Keratinocyte (primary cell): Measurements from ENCODE around the gene DPH1. TPM values are rescaled to one million over a fixed set of nuclear protein-coding genes. Genes with fewer than 3 reads are reported as not detected.
A peak's percentile ranks its signal among the peaks of the same experiment; 100 is the strongest.
"Not testable (repeated sequence)": the region's sequence is repeated elsewhere in the genome, so short reads cannot be mapped to it uniquely, and the experiment has no call there.

Experiments
- DNase-seq: peaks from one replicate; pipeline ENCODE4 v3.0.0-alpha.2; 2011; ENCODE audit warnings: low read depth, missing footprints, low spot score
- FAIRE-seq: peaks from 2 replicates; lab custom pipeline; 2011; peaks lifted over from hg19 to GRCh38; lab: Jason Lieb, UNC
- H2AFZ ChIP-seq: 2 replicates; pipeline ENCODE4 v1.6.0; 2012; ENCODE audit warnings: low read length, control low read depth, inconsistent platforms; ENCODE audit not compliant: control insufficient read depth
- H3K27ac ChIP-seq: 2 replicates; pipeline ENCODE4 v1.5.1; 2011; ENCODE audit warnings: low read length; ENCODE audit not compliant: control insufficient read depth, insufficient read depth
- H3K27me3 ChIP-seq: 3 replicates; pipeline ENCODE4 v1.6.0; 2011; ENCODE audit warnings: low read length; ENCODE audit not compliant: control insufficient read depth, insufficient read depth; ENCODE audit errors: extremely low read depth
- H3K36me3 ChIP-seq, 2 experiments: 2 replicates in 1 of 2; 3 replicates in 1 of 2; pipeline ENCODE4 v1.5.1; 2011; ENCODE audit warnings: low read length in 2 of 2, mild to moderate bottlenecking in 1 of 2; ENCODE audit not compliant: control insufficient read depth in 2 of 2, insufficient read depth in 2 of 2; ENCODE audit errors: extremely low read depth in 1 of 2
- H3K4me1 ChIP-seq: 3 replicates; pipeline ENCODE4 v1.5.1; 2011; ENCODE audit warnings: low read length; ENCODE audit not compliant: control insufficient read depth, insufficient read depth; ENCODE audit errors: extremely low read depth
- H3K4me2 ChIP-seq: 3 replicates; pipeline ENCODE4 v1.6.0; 2011; ENCODE audit warnings: low read depth, low read length; ENCODE audit not compliant: control insufficient read depth, insufficient read depth; ENCODE audit errors: extremely low read depth
- H3K4me3 ChIP-seq, 3 experiments: fragments of 200-600 bp in 1 of 3; sonication (generic) in 1 of 3; 2 replicates in 2 of 3; 3 replicates in 1 of 3; pipeline ENCODE4 v1.5.1; 2011 to 2016; ENCODE audit warnings: low read length in 3 of 3, mild to moderate bottlenecking in 3 of 3, control low read depth in 2 of 3, inconsistent platforms in 1 of 3, low read depth in 1 of 3, mixed read lengths in 1 of 3, mixed run types in 1 of 3, moderate library complexity in 1 of 3; ENCODE audit not compliant: control insufficient read depth in 2 of 3, insufficient read depth in 2 of 3; ENCODE audit errors: extremely low read depth in 1 of 3
- H3K79me2 ChIP-seq: 2 replicates; pipeline ENCODE4 v1.6.0; 2012; ENCODE audit warnings: low read length; ENCODE audit not compliant: control insufficient read depth, insufficient read depth
- H3K9ac ChIP-seq: 3 replicates; pipeline ENCODE4 v1.6.0; 2011; ENCODE audit warnings: low read length; ENCODE audit not compliant: control insufficient read depth, insufficient read depth; ENCODE audit errors: extremely low read depth
- H3K9me1 ChIP-seq: 3 replicates; pipeline ENCODE4 v1.6.0; 2011; ENCODE audit warnings: low read length; ENCODE audit not compliant: control insufficient read depth, insufficient read depth; ENCODE audit errors: extremely low read depth
- H3K9me3 ChIP-seq: 2 replicates; pipeline ENCODE4 v1.5.1; 2012; ENCODE audit warnings: low read depth, low read length; ENCODE audit not compliant: control insufficient read depth
- H4K20me1 ChIP-seq: 3 replicates; pipeline ENCODE4 v1.6.0; 2011; ENCODE audit warnings: low read length; ENCODE audit not compliant: control insufficient read depth, insufficient read depth; ENCODE audit errors: extremely low read depth
- CTCF ChIP-seq, 3 experiments: IDR thresholded peaks in 1 of 3; conservative IDR thresholded peaks in 1 of 3; optimal IDR thresholded peaks in 1 of 3; 2 replicates in 2 of 3; 3 replicates in 1 of 3; pipeline versions ENCODE3 to v1.5.1; 2011; ENCODE audit warnings: low read length in 3 of 3, mild to moderate bottlenecking in 3 of 3, moderate library complexity in 2 of 3, control low read depth in 1 of 3, inconsistent platforms in 1 of 3; ENCODE audit not compliant: insufficient read depth in 2 of 3; ENCODE audit errors: extremely low read depth in 1 of 3
- EZH2 ChIP-seq: IDR thresholded peaks from one replicate; pipeline ENCODE4 v1.6.1; 2012; ENCODE audit warnings: inconsistent platforms, mild to moderate bottlenecking, low read length, moderate library complexity
- dilution Hi-C: fragments of 300-500 bp; cut with MboI; formaldehyde crosslinking; loops from one replicate; pipeline ENCODE4 v1.7.0; 2020; ENCODE audit warnings: low sequenced_read_pairs; ENCODE audit not compliant: extremely low pct_ligation_motif_present
- polyA minus RNA-seq, 3 experiments: library from RNA; depleted of rRNA, polyadenylated mRNA; stranded (reverse); fragments of >200 nt; gene quantifications; 1 replicate in 1 of 3; 2 replicates in 1 of 3; 3 replicates in 1 of 3; pipeline ENCODE4 v1.2.3, GENCODE V29; 2011
- polyA plus RNA-seq, 5 experiments: library from polyadenylated mRNA; depleted of rRNA in 3 of 5; stranded (reverse) in 3 of 5; stranded (forward) in 1 of 5; unstranded in 1 of 5; fragments of >200 nt; gene quantifications; 1 replicate in 1 of 5; 2 replicates in 3 of 5; 3 replicates in 1 of 5; pipeline versions ENCODE4 v1.2.1 to v1.2.3, GENCODE V29; 2011 to 2012; ENCODE audit warnings: missing spikeins in 2 of 5, low read depth in 1 of 5, low replicate concordance in 1 of 5

The DPH1 gene
- 18.9 to 28.8 TPM (median 22.6 TPM) in 3 replicates for polyA plus RNA-seq
- polyA plus RNA-seq (2011; ENCODE audit: low read depth) = 25.6 TPM
- 16.4 and 23.0 TPM in 2 replicates for polyA plus RNA-seq (2011; cell fraction: cytosol; rRNA removed)
- polyA plus RNA-seq (2011; cell fraction: nucleus; rRNA removed) = 60.2 and 66.6 TPM in 2 replicates
- 20.3 and 26.1 TPM in 2 replicates for polyA plus RNA-seq (2012; ENCODE audit: low replicate concordance)
- 20.7 to 57.0 TPM (median 32.0 TPM) in 3 replicates for polyA minus RNA-seq
- 24.7 TPM for polyA minus RNA-seq (2011; cell fraction: cytosol; rRNA and poly(A)+ RNA removed)
- polyA minus RNA-seq (2011; cell fraction: nucleus; rRNA and poly(A)+ RNA removed) = 19.8 and 26.3 TPM in 2 replicates

DNA sequence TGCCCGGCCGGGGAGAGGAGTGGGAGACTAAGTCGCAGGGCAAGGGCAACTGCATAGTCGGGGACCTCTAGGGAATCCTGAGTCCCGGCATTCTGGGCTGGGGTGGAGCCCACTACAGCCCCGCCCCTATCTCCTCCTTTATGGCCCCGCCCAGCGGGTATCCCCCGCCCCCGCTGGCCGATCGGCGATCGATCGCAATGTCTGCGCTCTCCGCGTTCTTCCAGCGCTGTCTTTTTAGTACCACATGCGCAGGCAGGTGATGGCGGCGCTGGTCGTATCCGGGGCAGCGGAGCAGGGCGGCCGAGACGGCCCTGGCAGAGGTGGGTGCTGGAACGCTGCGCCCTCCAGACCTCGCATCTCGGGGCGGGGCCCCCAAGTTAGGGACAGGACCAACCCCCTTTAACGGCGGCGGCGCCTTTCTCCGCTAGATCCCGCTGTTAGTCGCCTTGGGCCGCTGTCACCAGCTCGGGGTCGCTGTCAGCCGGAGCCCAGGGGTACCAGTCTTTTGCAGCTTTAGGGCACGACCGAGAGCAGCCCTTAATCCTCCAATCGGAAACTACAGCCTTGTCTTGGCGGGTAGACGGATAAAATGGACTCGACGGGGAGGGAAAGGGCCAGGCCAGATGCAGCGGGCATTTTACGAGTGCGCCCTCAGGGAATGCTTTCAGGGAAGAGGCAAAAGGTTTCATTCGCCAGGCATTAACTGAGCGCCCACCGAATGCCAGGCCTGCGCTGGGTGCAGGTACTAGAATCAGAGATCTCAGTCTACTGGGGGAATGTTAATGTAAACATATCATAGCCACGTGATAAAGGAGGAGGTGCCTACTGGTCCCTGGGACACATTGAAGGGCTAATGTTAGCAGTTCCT lies at the start of gene DPH1:
Gene DPH1, plus strand, starts transcription at position 243 of the 868 bp plus-strand sequence. Its CDS starts 17 bp downstream, at position 260.
- no peaks in the 10 kb centered on the region for H3K9me1 ChIP-seq
- peak within 1 kb of the TSS; percentile 88 for H2AFZ ChIP-seq
- no peaks in the 10 kb centered on the region for H3K27me3 ChIP-seq
- FAIRE-seq (peak; percentile 98), DNase-seq (no peak)
- H3K4me1 ChIP-seq = peaks cover 9% of the 10 kb centered on the region
- peak within 1 kb of the TSS; percentile 89 for H3K27ac ChIP-seq
- H3K9me3 ChIP-seq = no peaks in the 10 kb centered on the region
- dilution Hi-C loops = no loop called here
- peaks cover 5% of the 10 kb centered on the region for H3K79me2 ChIP-seq
- H4K20me1 ChIP-seq = no peaks in the 10 kb centered on the region
- peak within 1 kb of the TSS; percentile 80 to 99 (median 98) for H3K4me3 ChIP-seq
- TF ChIP-seq CTCF (optimal IDR thresholded peaks at IDR 0.05 in 1 of 3, IDR thresholded peaks at IDR 0.05 in 1 of 3, conservative IDR thresholded peaks at IDR 0.05 in 1 of 3; ENCODE audit: extremely low read depth in 1 of 3, insufficient read depth in 2 of 3, low read length in 3 of 3) (peak in 1 of 3 experiments; percentile 60), EZH2 (no peak)
- no peaks in the 10 kb centered on the region for H3K36me3 ChIP-seq
- peak within 1 kb of the TSS; percentile 96 for H3K9ac ChIP-seq
- H3K4me2 ChIP-seq = peak within 1 kb of the TSS; percentile 89

- no peaks in the 10 kb centered on the region for H3K79me2 ChIP-seq
- H3K36me3 ChIP-seq = no peaks in the 10 kb centered on the region
- H3K4me1 ChIP-seq = peaks cover 14% of the 10 kb centered on the region
- no peaks in the 10 kb centered on the region for H4K20me1 ChIP-seq
- H3K9ac ChIP-seq = no peak overlapping the region
- no peak for FAIRE-seq
- H3K9me3 ChIP-seq = no peaks in the 10 kb centered on the region
- H2AFZ ChIP-seq = no peak overlapping the region
- TF ChIP-seq CTCF (optimal IDR thresholded peaks at IDR 0.05 in 1 of 3, IDR thresholded peaks at IDR 0.05 in 1 of 3, conservative IDR thresholded peaks at IDR 0.05 in 1 of 3; ENCODE audit: extremely low read depth in 1 of 3, insufficient read depth in 2 of 3, low read length in 3 of 3) = no peak
- TF ChIP-seq EZH2 = no peak
- H3K4me3 ChIP-seq = no peak overlapping the region
- DNase-seq = no peak
- H3K4me2 ChIP-seq = no peak overlapping the region
- no peaks in the 10 kb centered on the region for H3K27me3 ChIP-seq
- dilution Hi-C loops = no loop called here
- H3K27ac ChIP-seq = peak overlapping the region; percentile 59
- H3K9me1 ChIP-seq = no peaks in the 10 kb centered on the region
These were observed 49.2 kb upstream of the DPH1 start for GRCh38 chr17:1980665-1981250.

DNA sequence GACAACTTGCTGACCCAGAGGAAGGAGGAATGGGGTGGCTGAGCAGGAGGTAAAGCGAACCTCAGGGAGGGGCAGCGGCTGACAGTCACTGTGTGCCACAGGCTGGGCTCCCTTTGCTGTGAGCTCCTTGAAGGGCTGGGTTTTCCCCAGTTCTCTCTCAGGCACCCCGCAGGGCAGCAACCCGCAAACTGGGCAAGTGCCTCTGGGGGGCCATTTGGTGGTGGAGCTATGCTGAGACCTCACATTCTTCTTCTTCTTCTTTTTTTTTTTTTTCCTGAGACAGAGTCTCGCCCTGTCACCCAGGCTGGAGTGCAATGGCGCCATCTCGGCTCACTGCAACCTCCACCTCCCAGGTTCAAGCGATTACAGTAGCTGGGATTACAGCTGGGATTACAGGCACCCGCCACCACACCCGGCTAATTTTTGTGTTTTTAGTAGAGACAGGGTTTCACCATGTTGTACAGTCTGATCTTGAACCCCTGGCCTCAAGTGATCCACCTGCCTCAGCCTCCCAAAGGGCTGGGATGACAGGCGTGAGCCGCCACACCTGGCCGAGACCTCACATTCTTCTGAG lies 47.1 kb upstream of the DPH1 start:
- H3K4me2 ChIP-seq, H3K9me3 ChIP-seq, H3K27ac ChIP-seq, dilution Hi-C loops, H3K9me1 ChIP-seq, H3K4me3 ChIP-seq, H3K27me3 ChIP-seq, H3K9ac ChIP-seq, H3K36me3 ChIP-seq, H4K20me1 ChIP-seq, H3K79me2 ChIP-seq, DNase-seq, H2AFZ ChIP-seq, FAIRE-seq: not testable (repeated sequence)
- H3K4me1 ChIP-seq = peaks cover 23% of the 10 kb centered on the region
